ENCODE results near the gene MRPL10.

The MRPL10 gene

DNA sequence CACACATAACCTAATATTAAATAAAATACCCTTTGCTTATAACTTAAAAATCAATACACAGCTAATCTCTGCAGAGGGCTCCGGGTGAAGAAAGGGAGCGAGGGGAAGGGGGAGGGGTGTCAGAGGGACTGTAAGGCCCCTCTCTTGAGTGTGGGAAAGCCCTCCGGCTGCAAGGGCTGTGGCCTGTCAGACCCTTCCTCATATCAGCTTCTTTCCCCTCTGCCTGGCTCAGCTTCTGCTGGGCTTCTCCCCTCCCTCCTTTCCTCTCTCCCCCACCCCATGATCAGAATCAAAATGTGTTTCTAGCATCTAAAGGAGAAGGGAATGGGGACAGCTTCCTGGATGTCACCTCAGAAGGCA lies 14.4 kb upstream of the MRPL10 start:
- ChIA-PET POLR2A (no interaction called here), CTCF (interaction anchor here (0.7 to 25.0 kb wide), 12 partner anchors 8 to 172 kb away, joined by 3 to 687 read pairs (median 5); partner anchors contain the start of genes CDK5RAP3, OSBPL7, PNPO and SP2)
- no peak for DNase-seq (ENCODE audit: extremely low spot score)
- TF ChIP-seq, protein P1, sequence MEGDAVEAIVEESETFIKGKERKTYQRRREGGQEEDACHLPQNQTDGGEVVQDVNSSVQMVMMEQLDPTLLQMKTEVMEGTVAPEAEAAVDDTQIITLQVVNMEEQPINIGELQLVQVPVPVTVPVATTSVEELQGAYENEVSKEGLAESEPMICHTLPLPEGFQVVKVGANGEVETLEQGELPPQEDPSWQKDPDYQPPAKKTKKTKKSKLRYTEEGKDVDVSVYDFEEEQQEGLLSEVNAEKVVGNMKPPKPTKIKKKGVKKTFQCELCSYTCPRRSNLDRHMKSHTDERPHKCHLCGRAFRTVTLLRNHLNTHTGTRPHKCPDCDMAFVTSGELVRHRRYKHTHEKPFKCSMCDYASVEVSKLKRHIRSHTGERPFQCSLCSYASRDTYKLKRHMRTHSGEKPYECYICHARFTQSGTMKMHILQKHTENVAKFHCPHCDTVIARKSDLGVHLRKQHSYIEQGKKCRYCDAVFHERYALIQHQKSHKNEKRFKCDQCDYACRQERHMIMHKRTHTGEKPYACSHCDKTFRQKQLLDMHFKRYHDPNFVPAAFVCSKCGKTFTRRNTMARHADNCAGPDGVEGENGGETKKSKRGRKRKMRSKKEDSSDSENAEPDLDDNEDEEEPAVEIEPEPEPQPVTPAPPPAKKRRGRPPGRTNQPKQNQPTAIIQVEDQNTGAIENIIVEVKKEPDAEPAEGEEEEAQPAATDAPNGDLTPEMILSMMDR (IDR thresholded peaks at IDR 0.05; ENCODE audit: control extremely low read depth, extremely low read depth, low read depth, missing control alignments), result no peak

DNA sequence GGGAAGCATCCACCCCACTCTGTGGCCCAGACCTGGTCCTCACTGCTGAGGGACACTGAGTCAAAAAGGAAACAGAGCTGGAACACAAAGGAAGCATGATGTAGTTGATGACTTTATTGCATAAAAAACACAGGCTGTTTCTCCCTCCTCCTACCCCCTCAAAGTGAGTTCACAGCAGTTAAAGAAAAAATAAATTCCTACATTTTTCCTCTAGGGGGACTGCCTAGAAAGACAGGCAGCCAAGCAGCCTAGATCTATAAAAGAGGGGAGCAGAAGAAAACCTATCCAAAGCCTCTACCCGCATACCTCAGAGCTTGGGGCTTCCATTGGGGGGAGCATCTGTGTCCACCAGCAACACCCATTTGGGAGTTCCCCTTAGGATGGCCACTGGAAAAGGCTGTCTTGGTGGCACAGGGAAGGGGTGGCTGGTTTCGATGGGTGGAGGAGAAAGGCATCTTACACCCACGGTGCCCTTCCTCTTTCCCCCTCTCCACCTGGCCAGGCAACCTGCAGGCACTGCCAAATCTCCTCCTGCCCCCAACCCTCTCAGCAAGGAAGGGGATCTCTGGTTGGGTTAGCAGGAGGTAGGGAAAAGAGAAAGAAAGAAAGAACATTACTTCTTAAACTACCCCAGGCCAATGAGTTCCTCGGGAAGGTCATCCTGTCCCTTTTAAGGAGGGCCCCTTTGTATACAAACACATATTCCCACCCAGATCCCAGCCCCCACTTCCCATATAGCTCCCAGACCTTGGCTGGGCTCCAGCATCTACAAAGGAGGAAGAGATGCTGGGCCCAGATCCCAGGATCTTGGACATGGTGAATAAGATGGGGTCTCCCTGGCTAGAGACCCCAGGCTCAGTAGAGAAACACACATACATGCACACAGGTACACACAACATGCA lies 13.7 kb upstream of the MRPL10 start:
- POLR2A ChIA-PET, result no interaction called here
- CTCF ChIA-PET, result interaction anchor here (0.7 to 25.0 kb wide), 16 partner anchors 8 to 777 kb away, joined by 3 to 687 read pairs (median 4); partner anchors contain the start of genes CDK5RAP3, LRRC46, MRPL10 and OSBPL7
- no peak for DNase-seq (ENCODE audit: extremely low spot score)
- TF ChIP-seq, protein P1 (IDR thresholded peaks at IDR 0.05; ENCODE audit: control extremely low read depth, extremely low read depth, low read depth, missing control alignments), result no peak

DNA sequence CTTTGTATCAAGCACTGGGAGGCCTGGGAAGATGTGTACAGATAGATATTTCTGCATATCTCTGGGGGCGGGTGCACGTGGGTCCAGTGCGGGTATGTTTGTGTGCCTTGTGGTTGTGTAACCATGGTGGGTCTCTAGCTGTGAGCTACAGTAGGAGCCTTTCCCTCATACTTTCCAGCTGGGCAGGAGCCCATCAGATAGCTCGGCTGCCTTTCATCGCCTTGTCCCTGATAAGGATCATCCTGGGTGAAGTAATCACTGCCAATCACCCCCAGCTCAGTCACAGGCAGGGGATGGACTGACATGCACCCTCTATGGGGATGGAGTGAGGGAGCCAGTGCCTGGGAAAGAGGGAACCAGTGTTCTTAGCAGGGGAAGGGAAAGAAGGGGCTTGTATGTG lies 12.9 kb upstream of the MRPL10 start:
- DNase-seq (ENCODE audit: extremely low spot score), result no peak
- CTCF ChIA-PET, result interaction anchor here (1.0 to 25.0 kb wide), 12 partner anchors 12 to 778 kb away, joined by 3 to 687 read pairs (median 6); partner anchors contain the start of genes CDK5RAP3, LRRC46, MRPL10 and SP2
- TF ChIP-seq, protein P1 (IDR thresholded peaks at IDR 0.05; ENCODE audit: control extremely low read depth, extremely low read depth, low read depth, missing control alignments), result no peak
- POLR2A ChIA-PET, result no interaction called here

DNA sequence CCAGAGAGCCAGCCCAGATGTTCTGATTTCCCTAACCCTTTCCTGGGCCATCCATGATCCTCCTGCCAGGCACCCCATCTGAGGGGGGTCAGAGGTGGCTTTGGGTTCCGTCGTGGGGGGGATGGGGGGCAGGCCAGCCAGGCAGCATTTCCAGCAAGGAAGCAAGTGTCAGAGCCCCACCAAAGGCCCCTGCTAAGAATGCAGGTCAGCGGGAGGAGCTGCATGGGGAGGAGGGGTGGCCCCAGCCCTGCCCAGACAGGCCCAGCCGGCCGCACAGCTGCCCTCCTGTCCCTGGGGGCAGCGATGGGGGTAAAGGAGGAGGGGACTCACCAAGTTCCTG lies 12.0 kb upstream of the MRPL10 start:
- CTCF ChIA-PET, result interaction anchor here (0.7 to 25.0 kb wide), 24 partner anchors 9 to 779 kb away, joined by 3 to 687 read pairs (median 4); partner anchors contain the start of genes CDK5RAP3, LRRC46, MRPL10 and PNPO

DNA sequence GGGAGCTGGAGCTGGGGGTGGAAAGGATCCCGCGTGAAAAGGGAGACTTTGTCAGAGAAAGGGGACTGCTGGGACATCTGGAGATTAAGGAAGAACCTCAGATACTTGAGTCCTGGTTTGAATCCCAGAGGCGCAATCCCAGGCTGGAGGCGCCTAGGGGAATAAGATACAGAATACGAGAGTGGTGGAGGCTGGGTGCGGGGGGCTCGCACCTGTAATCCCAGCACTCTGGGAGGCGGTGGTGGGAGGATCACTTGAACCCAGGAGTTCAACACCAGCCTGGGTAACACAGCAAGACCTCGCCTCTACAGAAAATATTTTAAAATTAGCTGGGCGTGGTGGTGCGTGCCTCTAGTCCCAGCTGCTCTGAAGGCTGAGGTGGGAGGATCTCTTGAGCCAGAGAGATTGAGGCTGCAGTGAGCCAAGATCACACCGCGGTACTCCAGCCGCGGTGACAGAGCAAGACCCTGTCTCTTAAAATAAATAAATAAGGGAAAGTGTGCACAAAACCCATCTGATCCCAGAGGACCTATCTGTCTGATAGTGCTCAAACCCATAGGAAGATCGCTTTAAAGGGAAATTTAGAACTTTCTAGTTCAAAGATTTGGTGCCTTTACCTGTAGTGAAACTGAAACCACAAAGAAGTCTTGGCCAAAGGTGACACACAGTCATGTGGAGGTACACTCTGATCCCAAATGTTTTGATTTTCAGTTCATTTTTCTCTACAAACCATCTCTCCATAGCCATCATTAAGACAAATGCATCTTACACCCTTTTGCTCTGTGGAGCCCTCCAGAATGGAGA lies 10.3 kb upstream of the MRPL10 start:
- CTCF ChIA-PET, result interaction anchor here (0.9 to 25.0 kb wide), 33 partner anchors 12 to 193 kb away, joined by 3 to 687 read pairs (median 4); partner anchors contain the start of genes CDK5RAP3, KPNB1, LRRC46 and MRPL10
- no peak for DNase-seq (ENCODE audit: extremely low spot score)
- POLR2A ChIA-PET, result no interaction called here
- TF ChIP-seq, protein P1 (IDR thresholded peaks at IDR 0.05; ENCODE audit: control extremely low read depth, extremely low read depth, low read depth, missing control alignments), result no peak

More for the DNA sequence above, 12.0 kb upstream of the MRPL10 start:
- no peak for DNase-seq (ENCODE audit: extremely low spot score)
- TF ChIP-seq, protein P1 (IDR thresholded peaks at IDR 0.05; ENCODE audit: control extremely low read depth, extremely low read depth, low read depth, missing control alignments), result no peak
- POLR2A ChIA-PET, result interaction anchor here (0.5 to 0.7 kb wide), 2 partner anchors 62 to 169 kb away, joined by 3 read pairs; no protein-coding TSS in a partner anchor

Data from GM10248 (cell line).